HEK293T (cell line): ENCODE data around the gene C19orf25.

Source experiments
- BHLHE40 ChIP-seq: fragments of 450-650 bp; IDR thresholded peaks from 2 replicates; pipeline ENCODE4 v1.6.1; 2016; ENCODE audit warnings: mild to moderate bottlenecking, moderate library complexity, borderline replicate concordance
- ELF4 ChIP-seq: fragments of 450-650 bp; IDR thresholded peaks from 2 replicates; pipeline ENCODE4 v1.6.1; 2017; ENCODE audit warnings: antibody characterized with exemption
- FOXK2 ChIP-seq: fragments of 450-650 bp; IDR thresholded peaks from 2 replicates; pipeline ENCODE4 v1.6.1; 2016; ENCODE audit warnings: mild to moderate bottlenecking
- FOXM1 ChIP-seq: fragments of 450-650 bp; IDR thresholded peaks from 2 replicates; pipeline ENCODE4 v1.6.1; 2017; ENCODE audit warnings: mild to moderate bottlenecking, borderline replicate concordance
- HDGF ChIP-seq: fragments of 450-650 bp; IDR thresholded peaks from 2 replicates; pipeline ENCODE4 v1.6.1; 2017; ENCODE audit warnings: antibody characterized with exemption, borderline replicate concordance
- LEF1 ChIP-seq: fragments of 450-650 bp; IDR thresholded peaks from 2 replicates; pipeline ENCODE4 v1.6.1; 2017; ENCODE audit warnings: mild to moderate bottlenecking, borderline replicate concordance
- NFRKB ChIP-seq: fragments of 450-650 bp; IDR thresholded peaks from 2 replicates; pipeline ENCODE4 v1.6.1; 2016; ENCODE audit warnings: mild to moderate bottlenecking, moderate library complexity
- SP1 ChIP-seq: fragments of 450-650 bp; IDR thresholded peaks from 2 replicates; pipeline ENCODE4 v1.6.1; 2017
- SUZ12 ChIP-seq: fragments of 450-650 bp; IDR thresholded peaks from 2 replicates; pipeline ENCODE4 v1.6.1; 2016; ENCODE audit warnings: mild to moderate bottlenecking
- TARDBP ChIP-seq: fragments of 450-650 bp; IDR thresholded peaks from 2 replicates; pipeline ENCODE4 v1.6.1; 2016
- TF ChIP-seq, protein P1 (sequence below): fragments of 450-650 bp; IDR thresholded peaks from 2 replicates; pipeline ENCODE4 v1.6.1; 2016

DNA sequence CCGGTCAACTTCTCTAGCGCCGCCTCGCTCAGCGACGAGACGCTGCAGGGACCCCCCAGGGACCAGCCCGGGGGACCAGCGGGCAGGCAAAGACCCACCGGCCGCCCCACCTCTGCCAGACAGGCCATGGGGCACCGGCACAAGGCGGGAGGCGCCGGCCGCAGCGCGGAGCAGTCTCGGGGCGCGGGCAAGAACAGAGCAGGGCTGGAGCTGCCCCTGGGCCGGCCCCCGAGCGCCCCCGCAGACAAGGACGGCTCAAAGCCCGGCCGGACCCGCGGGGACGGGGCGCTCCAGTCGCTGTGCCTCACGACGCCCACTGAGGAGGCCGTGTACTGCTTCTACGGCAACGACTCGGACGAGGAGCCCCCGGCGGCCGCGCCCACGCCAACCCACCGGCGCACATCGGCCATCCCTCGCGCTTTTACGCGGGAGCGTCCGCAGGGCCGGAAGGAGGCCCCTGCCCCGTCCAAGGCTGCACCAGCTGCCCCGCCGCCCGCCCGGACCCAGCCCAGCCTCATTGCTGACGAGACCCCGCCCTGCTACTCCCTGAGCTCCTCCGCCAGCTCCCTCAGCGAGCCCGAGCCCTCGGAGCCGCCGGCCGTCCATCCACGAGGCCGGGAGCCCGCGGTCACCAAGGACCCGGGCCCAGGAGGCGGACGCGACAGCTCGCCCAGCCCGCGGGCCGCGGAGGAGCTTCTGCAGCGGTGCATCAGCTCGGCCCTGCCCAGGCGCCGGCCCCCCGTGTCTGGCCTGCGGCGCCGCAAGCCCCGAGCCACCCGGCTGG lies 11.3 kb downstream of the C19orf25 start:
- TF ChIP-seq BHLHE40 (no peak), FOXM1 (no peak), ELF4 (no peak), SP1 (no peak), SUZ12 (no peak), FOXK2 (no peak), LEF1 (no peak), HDGF (no peak), NFRKB (no peak), TARDBP (no peak)
- TF ChIP-seq, protein P1, sequence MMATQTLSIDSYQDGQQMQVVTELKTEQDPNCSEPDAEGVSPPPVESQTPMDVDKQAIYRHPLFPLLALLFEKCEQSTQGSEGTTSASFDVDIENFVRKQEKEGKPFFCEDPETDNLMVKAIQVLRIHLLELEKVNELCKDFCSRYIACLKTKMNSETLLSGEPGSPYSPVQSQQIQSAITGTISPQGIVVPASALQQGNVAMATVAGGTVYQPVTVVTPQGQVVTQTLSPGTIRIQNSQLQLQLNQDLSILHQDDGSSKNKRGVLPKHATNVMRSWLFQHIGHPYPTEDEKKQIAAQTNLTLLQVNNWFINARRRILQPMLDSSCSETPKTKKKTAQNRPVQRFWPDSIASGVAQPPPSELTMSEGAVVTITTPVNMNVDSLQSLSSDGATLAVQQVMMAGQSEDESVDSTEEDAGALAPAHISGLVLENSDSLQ = no peak
